CD4-positive, alpha-beta T cell (primary cell): Measurements from ENCODE around the gene CCDC51. TPM values are rescaled to one million over a fixed set of nuclear protein-coding genes. Genes with fewer than 3 reads are reported as not detected.
A peak's percentile ranks its signal among the peaks of the same experiment; 100 is the strongest.

ENCODE experiments used
- ATAC-seq: fragments of 200-7000 bp; cut with Tn5 transposase; one replicate; pipeline ENCODE4 v1.10.0; 2022; ENCODE audit warnings: mild to moderate bottlenecking; ENCODE audit not compliant: poor library complexity
- CTCF ChIA-PET: fragments of 350-600 bp; sonication (Branson Sonifier 250); formaldehyde crosslinking; loops from one replicate; lab custom pipeline; 2021; ENCODE audit warnings: antibody characterized with exemption, inconsistent platforms; lab: Charles Lee
- POLR2A ChIA-PET: fragments of 350-600 bp; sonication (Branson Sonifier 250); formaldehyde crosslinking; loops from one replicate; lab custom pipeline; 2021; ENCODE audit warnings: antibody characterized with exemption, inconsistent platforms; lab: Charles Lee
- DNase-seq, 14 experiments: peaks; one replicate each; pipeline ENCODE4 v3.0.0-alpha.2; 2013 to 2020; ENCODE audit warnings: mixed read lengths in 2 of 14
- H3K27ac ChIP-seq, 2 donors: one replicate each; pipeline versions ENCODE4 v1.5.1 to v1.7.0; 2013; ENCODE audit warnings: low read length in 2 of 2, low read depth in 1 of 2, mild to moderate bottlenecking in 1 of 2
- H3K27me3 ChIP-seq, 2 experiments: 1 replicate in 1 of 2; 2 replicates in 1 of 2; pipeline versions ENCODE4 v1.6.1 to v1.7.0; 2013; ENCODE audit warnings: low read length in 2 of 2, control low read depth in 1 of 2, mild to moderate bottlenecking in 1 of 2, moderate library complexity in 1 of 2; ENCODE audit not compliant: insufficient read depth in 2 of 2, control insufficient read depth in 1 of 2
- H3K36me3 ChIP-seq: one replicate; pipeline ENCODE4 v1.6.1; 2013; ENCODE audit warnings: low read length, control low read depth; ENCODE audit not compliant: insufficient read depth
- H3K4me1 ChIP-seq: one replicate; pipeline ENCODE4 v1.6.1; 2013; ENCODE audit warnings: low read length, control low read depth; ENCODE audit not compliant: insufficient read depth
- H3K4me3 ChIP-seq: one replicate; pipeline ENCODE4 v1.5.1; 2013; ENCODE audit warnings: mild to moderate bottlenecking, low read length, moderate library complexity
- H3K9me3 ChIP-seq, 2 experiments: 1 replicate in 1 of 2; 2 replicates in 1 of 2; pipeline versions ENCODE4 v1.6.1 to v1.7.0; 2013; ENCODE audit warnings: low read length in 2 of 2, mild to moderate bottlenecking in 2 of 2, control low read depth in 1 of 2, moderate library complexity in 1 of 2; ENCODE audit not compliant: control insufficient read depth in 1 of 2, insufficient read depth in 1 of 2
- H3K27ac Mint-ChIP-seq: one replicate; pipeline ENCODE4 v1.8.0; 2020; ENCODE audit warnings: mixed read lengths
- H3K27me3 Mint-ChIP-seq: one replicate; pipeline ENCODE4 v1.8.0; 2021; ENCODE audit warnings: mixed read lengths
- H3K36me3 Mint-ChIP-seq: one replicate; pipeline ENCODE4 v1.8.0; 2021; ENCODE audit warnings: low read depth, mixed read lengths
- H3K4me1 Mint-ChIP-seq: one replicate; pipeline ENCODE4 v1.8.0; 2021; ENCODE audit warnings: low read depth, mixed read lengths
- H3K4me3 Mint-ChIP-seq: one replicate; pipeline ENCODE4 v1.8.0; 2020; ENCODE audit warnings: mild to moderate bottlenecking, mixed read lengths
- H3K9me3 Mint-ChIP-seq: one replicate; pipeline ENCODE4 v1.8.0; 2020; ENCODE audit warnings: mixed read lengths
- CTCF ChIP-seq: fragments of 200-600 bp; IDR thresholded peaks from one replicate; pipeline ENCODE4 v1.8.0; 2022; ENCODE audit warnings: antibody characterized with exemption, mild to moderate bottlenecking
- intact Hi-C, 2 experiments: fragments of 100-400 bp; cut with DNase I in 1 of 2; cut with micrococcal nuclease in 1 of 2; formaldehyde crosslinking; loops; one replicate each; pipeline versions ENCODE4 v1.15.1 to v1.9.0; 2023 to 2025; cut with DNase I, micrococcal nuclease
- total RNA-seq, 174 experiments: library from RNA in 2 of 174; stranded (reverse) in 2 of 174; gene quantifications; one replicate each; pipeline ENCODE4 v1.2.3 and lab custom pipeline; 2021 to 2026

The CCDC51 gene
- total RNA-seq, 2 experiments from 2014 or later, result 5.5 to 5.8 TPM

GRCh38 chr3:48470286-48470685 is 30.4 kb upstream of the CCDC51 start:
- no peaks in the 10 kb centered on the region for H3K27me3 ChIP-seq
- H3K9me3 ChIP-seq, result no peaks in the 10 kb centered on the region
- peaks cover 95% of the 10 kb centered on the region for H3K4me1 ChIP-seq
- CTCF ChIA-PET, result interaction anchor here (0.6 to 1.3 kb wide), 3 partner anchors 34 to 69 kb away, joined by 3 to 5 read pairs (median 3); no protein-coding TSS in a partner anchor
- DNase-seq, result no peak
- intact Hi-C loops, result no loop called here
- no peak overlapping the region for H3K4me3 ChIP-seq
- TF ChIP-seq CTCF, result no peak
- peaks cover 40% of the 10 kb centered on the region for H3K36me3 ChIP-seq
- H3K27ac Mint-ChIP-seq, result peak overlapping the region; percentile 94
- H3K4me1 Mint-ChIP-seq, result peaks cover 67% of the 10 kb centered on the region
- POLR2A ChIA-PET, result interaction anchor here (1.2 to 2.1 kb wide), 4 partner anchors 24 to 86 kb away, joined by 3 to 9 read pairs (median 4); partner anchors contain the start of genes ATRIP, CCDC51, PFKFB4 and TMA7
- H3K4me3 Mint-ChIP-seq, result peak overlapping the region; percentile 79
- no peak for ATAC-seq
- H3K27me3 Mint-ChIP-seq, result no peaks in the 10 kb centered on the region
- H3K9me3 Mint-ChIP-seq, result no peaks in the 10 kb centered on the region
- H3K36me3 Mint-ChIP-seq, result peaks cover 50% of the 10 kb centered on the region
- peak overlapping the region; percentile 24 to 30 for H3K27ac ChIP-seq

GRCh38 chr3:48469046-48469915 is 29.4 kb upstream of the CCDC51 start:
- peaks cover 62% of the 10 kb centered on the region for H3K4me1 Mint-ChIP-seq
- peaks cover 50% of the 10 kb centered on the region for H3K36me3 Mint-ChIP-seq
- Histone ChIP-seq H3K4me1 (peaks cover 93% of the 10 kb centered on the region), H3K9me3 (no peaks in the 10 kb centered on the region), H3K27ac (peak overlapping the region in 1 of 2 donors; percentile 6), H3K36me3 (peaks cover 41% of the 10 kb centered on the region), H3K4me3 (no peak overlapping the region), H3K27me3 (no peaks in the 10 kb centered on the region)
- H3K27me3 Mint-ChIP-seq, result no peaks in the 10 kb centered on the region
- POLR2A ChIA-PET, result interaction anchor here (1.2 to 3.6 kb wide), 3 partner anchors 9 to 29 kb away, joined by 4 to 26 read pairs (median 9); partner anchors contain the start of genes ATRIP, CCDC51 and TMA7
- H3K4me3 Mint-ChIP-seq, result peak overlapping the region; percentile 87
- ATAC-seq (no peak), DNase-seq (no peak)
- CTCF ChIA-PET, result interaction anchor here (0.7 to 1.3 kb wide), 3 partner anchors 33 to 38 kb away, joined by 3 to 5 read pairs (median 3); no protein-coding TSS in a partner anchor
- intact Hi-C loops, result loop anchor here in 1 of 2 experiments (10.0 kb wide), 1 partner anchor 186 kb away; no protein-coding TSS in a partner anchor
- no peaks in the 10 kb centered on the region for H3K9me3 Mint-ChIP-seq
- H3K27ac Mint-ChIP-seq, result peak overlapping the region; percentile 94
- TF ChIP-seq CTCF, result no peak

GRCh38 chr3:48468329-48468731 is 28.4 kb upstream of the CCDC51 start:
- ChIA-PET POLR2A (interaction anchor here (0.9 to 3.6 kb wide), 5 partner anchors 10 to 32 kb away, joined by 3 to 26 read pairs (median 9); partner anchors contain the start of genes ATRIP, CCDC51 and TMA7), CTCF (interaction anchor here (0.7 kb wide), 1 partner anchor 33 kb away, joined by 3 read pairs; no protein-coding TSS in a partner anchor)
- H3K27me3 ChIP-seq, result no peaks in the 10 kb centered on the region
- no peak overlapping the region for H3K4me3 ChIP-seq
- Mint-ChIP-seq H3K9me3 (no peaks in the 10 kb centered on the region), H3K4me1 (peaks cover 57% of the 10 kb centered on the region), H3K36me3 (peaks cover 50% of the 10 kb centered on the region), H3K27ac (peak overlapping the region; percentile 94), H3K4me3 (peak overlapping the region; percentile 87), H3K27me3 (no peaks in the 10 kb centered on the region)
- TF ChIP-seq CTCF, result no peak
- peak overlapping the region; percentile 3 to 94 for H3K27ac ChIP-seq
- ATAC-seq, result no peak
- no peak for DNase-seq
- peaks cover 86% of the 10 kb centered on the region for H3K4me1 ChIP-seq
- H3K9me3 ChIP-seq, result no peaks in the 10 kb centered on the region
- peaks cover 41% of the 10 kb centered on the region for H3K36me3 ChIP-seq
- intact Hi-C loops, result loop anchor here in 1 of 2 experiments (10.0 kb wide), 1 partner anchor 186 kb away; no protein-coding TSS in a partner anchor
